Activated CD4-positive, alpha-beta T cell treated with anti-CD3 and anti-CD28 coated beads, Interleukin-2, amount 10 ng/mL, durations not matched to agents 24 days and 14 days (primary cell): Measurements from ENCODE around the gene ARL6IP5. TPM values are rescaled to one million over a fixed set of nuclear protein-coding genes. Genes with fewer than 3 reads are reported as not detected.

ENCODE experiments used
- DNase-seq: peaks from one replicate; pipeline ENCODE4 v3.0.0; 2022
- H3K27ac Mint-ChIP-seq: one replicate; pipeline ENCODE4 v1.8.0; 2022; ENCODE audit warnings: mild to moderate bottlenecking, mixed read lengths
- H3K27me3 Mint-ChIP-seq: one replicate; pipeline ENCODE4 v1.8.0; 2022; ENCODE audit warnings: mixed read lengths
- H3K36me3 Mint-ChIP-seq: one replicate; pipeline ENCODE4 v1.8.0; 2022; ENCODE audit warnings: low read depth, mild to moderate bottlenecking, mixed read lengths
- H3K4me1 Mint-ChIP-seq: one replicate; pipeline ENCODE4 v1.8.0; 2021; ENCODE audit warnings: mixed read lengths
- H3K4me3 Mint-ChIP-seq: one replicate; pipeline ENCODE4 v1.8.0; 2022; ENCODE audit warnings: mild to moderate bottlenecking, moderate library complexity, mixed read lengths
- H3K9me3 Mint-ChIP-seq: one replicate; pipeline ENCODE4 v1.8.0; 2021; ENCODE audit warnings: mixed read lengths
- intact Hi-C: fragments of 100-400 bp; cut with micrococcal nuclease; formaldehyde crosslinking; loops from one replicate; pipeline ENCODE4 v1.15.1; 2023
- total RNA-seq: library from RNA; stranded (reverse); gene quantifications from 2 replicates; pipeline ENCODE4 v1.2.3, GENCODE V29; 2022

Gene ARL6IP5
- total RNA-seq, 1 donor from 2014 or later = 122 TPM

GRCh38 chr3:69137005-69137404, 52.3 kb downstream of the ARL6IP5 start:
- intact Hi-C loops = no loop called here
- Mint-ChIP-seq H3K9me3 (no peaks in the 10 kb centered on the region), H3K27ac (no peak overlapping the region), H3K4me1 (no peaks in the 10 kb centered on the region), H3K36me3 (no peaks in the 10 kb centered on the region), H3K27me3 (peaks cover 26% of the 10 kb centered on the region), H3K4me3 (no peak overlapping the region)
- no peak for DNase-seq

- Mint-ChIP-seq H3K4me1 (no peaks in the 10 kb centered on the region), H3K9me3 (no peaks in the 10 kb centered on the region), H3K27me3 (peaks cover 28% of the 10 kb centered on the region), H3K27ac (no peak overlapping the region), H3K4me3 (no peak overlapping the region), H3K36me3 (no peaks in the 10 kb centered on the region)
- DNase-seq = no peak
- intact Hi-C loops = no loop called here
These were observed 52.7 kb downstream of the ARL6IP5 start for GRCh38 chr3:69137412-69137811.

GRCh38 chr3:69141313-69141712, 56.6 kb downstream of the ARL6IP5 start:
- no peaks in the 10 kb centered on the region for H3K9me3 Mint-ChIP-seq
- intact Hi-C loops = no loop called here
- H3K4me3 Mint-ChIP-seq = no peak overlapping the region
- no peak overlapping the region for H3K27ac Mint-ChIP-seq
- no peak for DNase-seq
- H3K4me1 Mint-ChIP-seq = no peaks in the 10 kb centered on the region
- H3K36me3 Mint-ChIP-seq = no peaks in the 10 kb centered on the region
- peaks cover 35% of the 10 kb centered on the region for H3K27me3 Mint-ChIP-seq

DNA sequence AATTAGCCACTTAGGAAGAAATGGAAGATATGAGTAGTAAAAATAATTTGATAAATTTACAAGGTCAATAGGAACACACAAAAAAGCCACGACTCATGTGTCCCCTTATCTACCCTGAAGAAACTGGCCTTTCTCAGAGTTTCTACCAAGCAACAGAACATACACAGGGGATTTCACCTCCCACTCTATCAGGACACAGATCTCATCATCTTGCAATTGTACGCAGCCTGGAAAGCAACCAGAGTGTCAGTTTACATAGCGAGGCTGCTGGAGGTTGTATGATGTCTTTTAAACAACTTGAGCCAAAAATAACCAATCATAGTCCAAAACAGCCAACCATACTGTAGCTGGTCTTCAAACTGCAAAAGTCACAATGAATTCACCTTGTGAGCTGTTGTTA, 57.4 kb downstream of the ARL6IP5 start:
- no peak overlapping the region for H3K27ac Mint-ChIP-seq
- intact Hi-C loops = no loop called here
- no peak for DNase-seq

DNA sequence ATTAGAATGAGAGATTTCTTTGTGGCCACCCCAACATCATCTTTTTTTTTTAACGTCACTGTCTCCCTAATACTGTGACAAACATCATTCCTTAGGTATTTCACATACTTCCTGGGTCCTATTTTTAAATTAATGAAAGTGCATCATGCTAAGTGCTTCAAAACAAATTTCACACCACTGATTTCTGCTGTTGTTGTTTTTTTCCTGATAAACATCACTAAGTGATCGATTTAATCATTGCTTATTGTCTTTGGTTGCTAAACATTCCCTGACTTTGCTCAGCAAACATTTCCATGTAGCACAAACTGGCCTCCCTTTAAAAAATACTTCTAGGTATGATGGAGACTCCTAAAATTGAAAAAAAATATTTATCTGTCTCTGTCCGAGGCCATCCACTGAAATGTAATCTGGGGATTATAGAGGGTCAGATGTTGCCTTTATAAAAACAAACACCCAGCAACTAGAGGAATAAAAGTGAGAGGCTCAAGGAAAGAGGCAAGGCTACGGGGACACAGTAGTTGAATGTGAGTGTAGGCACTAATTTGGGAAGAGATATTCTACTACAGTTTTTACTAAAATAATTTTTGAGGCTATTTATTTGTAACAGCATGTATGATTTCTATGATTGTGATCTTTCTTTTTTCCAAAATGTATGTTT, 58.2 kb downstream of the ARL6IP5 start:
- no peak for DNase-seq
- Mint-ChIP-seq H3K27ac (no peak overlapping the region), H3K4me1 (no peaks in the 10 kb centered on the region), H3K27me3 (peaks cover 28% of the 10 kb centered on the region), H3K36me3 (no peaks in the 10 kb centered on the region), H3K9me3 (no peaks in the 10 kb centered on the region), H3K4me3 (no peak overlapping the region)
- intact Hi-C loops = no loop called here

More for the DNA sequence above, 57.4 kb downstream of the ARL6IP5 start:
- no peaks in the 10 kb centered on the region for H3K36me3 Mint-ChIP-seq
- H3K9me3 Mint-ChIP-seq = no peaks in the 10 kb centered on the region
- H3K4me1 Mint-ChIP-seq = no peaks in the 10 kb centered on the region
- H3K27me3 Mint-ChIP-seq = peaks cover 32% of the 10 kb centered on the region
- no peak overlapping the region for H3K4me3 Mint-ChIP-seq

GRCh38 chr3:69143612-69144011, 58.9 kb downstream of the ARL6IP5 start:
- Mint-ChIP-seq H3K27me3 (peaks cover 28% of the 10 kb centered on the region), H3K36me3 (no peaks in the 10 kb centered on the region), H3K27ac (no peak overlapping the region), H3K4me1 (no peaks in the 10 kb centered on the region), H3K4me3 (no peak overlapping the region), H3K9me3 (no peaks in the 10 kb centered on the region)
- intact Hi-C loops = no loop called here
- no peak for DNase-seq

DNA sequence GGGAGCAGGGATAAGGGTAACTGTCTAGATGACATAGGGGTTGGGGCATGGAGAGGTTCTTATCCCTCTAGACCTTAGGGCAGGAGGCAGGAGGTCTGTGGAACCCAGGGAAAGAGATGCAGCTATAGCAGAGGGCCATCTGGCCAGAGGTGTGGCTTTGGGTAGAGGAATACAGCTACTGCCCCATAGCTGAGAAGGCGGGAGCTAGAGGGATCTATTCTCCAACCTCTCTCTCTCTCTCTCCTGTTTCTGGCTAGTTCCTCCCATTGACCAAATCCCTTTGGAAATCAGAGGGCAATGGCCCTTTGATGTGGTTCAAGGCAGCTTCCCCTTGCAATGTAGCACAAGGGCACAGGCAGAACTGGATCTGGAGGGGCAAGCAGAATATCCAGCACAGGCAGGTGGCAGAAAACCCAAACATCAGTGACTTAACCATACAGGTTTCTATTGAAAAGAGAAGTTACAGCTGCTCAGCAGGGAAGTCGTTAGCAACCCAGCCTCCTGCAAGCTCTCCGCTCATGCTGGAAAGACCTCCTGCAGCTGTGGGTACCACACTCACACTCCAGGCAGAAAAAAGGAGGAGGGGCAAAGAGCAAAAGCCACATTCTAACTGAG, 60.0 kb downstream of the ARL6IP5 start:
- H3K4me1 Mint-ChIP-seq = no peaks in the 10 kb centered on the region
- no peaks in the 10 kb centered on the region for H3K9me3 Mint-ChIP-seq
- no peak overlapping the region for H3K4me3 Mint-ChIP-seq
- H3K27me3 Mint-ChIP-seq = peaks cover 22% of the 10 kb centered on the region
- no peaks in the 10 kb centered on the region for H3K36me3 Mint-ChIP-seq
- intact Hi-C loops = no loop called here
- DNase-seq = no peak
- no peak overlapping the region for H3K27ac Mint-ChIP-seq

DNA sequence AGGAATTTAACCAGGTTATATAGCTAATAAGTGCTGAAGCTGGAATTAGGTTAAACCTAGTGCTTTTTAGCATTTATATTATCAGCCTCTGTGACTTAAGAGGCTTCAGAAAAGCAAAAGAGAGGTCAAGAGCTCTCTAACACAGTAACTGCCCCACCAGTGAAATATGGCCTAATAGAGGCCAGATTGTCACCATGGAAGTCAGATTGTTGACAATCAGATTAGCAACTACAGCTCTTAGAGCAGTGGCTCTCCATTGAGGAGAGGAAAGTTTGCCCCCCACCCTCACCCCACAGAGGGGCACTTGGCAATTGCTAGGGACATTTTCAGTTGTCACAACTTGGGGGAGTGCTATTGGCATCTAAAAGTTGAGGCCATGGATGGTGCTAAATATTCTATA, 61.0 kb downstream of the ARL6IP5 start:
- Mint-ChIP-seq H3K27ac (no peak overlapping the region), H3K9me3 (no peaks in the 10 kb centered on the region), H3K27me3 (peaks cover 16% of the 10 kb centered on the region), H3K36me3 (no peaks in the 10 kb centered on the region), H3K4me1 (no peaks in the 10 kb centered on the region), H3K4me3 (no peak overlapping the region)
- intact Hi-C loops = no loop called here
- no peak for DNase-seq

DNA sequence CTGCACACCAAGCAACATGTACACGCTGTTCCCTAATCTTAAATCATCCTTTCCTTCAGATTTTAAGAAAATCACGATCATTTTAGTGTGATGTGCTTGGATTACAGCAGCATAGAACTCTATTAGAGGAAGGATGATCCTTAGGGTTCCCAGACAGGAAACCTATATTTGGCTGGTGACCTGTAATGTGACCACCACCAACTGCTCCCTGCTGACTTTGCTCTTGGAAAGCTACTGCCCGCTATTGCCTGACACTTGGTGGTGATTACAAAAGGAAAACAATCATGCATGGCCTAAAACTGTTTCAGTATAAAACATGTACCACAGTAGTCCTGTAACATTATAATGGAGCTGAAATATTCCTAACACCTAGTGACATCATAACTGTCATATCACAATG, 64.8 kb downstream of the ARL6IP5 start:
- intact Hi-C loops = no loop called here

More for the DNA sequence above, 64.8 kb downstream of the ARL6IP5 start:
- DNase-seq = no peak
- no peaks in the 10 kb centered on the region for H3K4me1 Mint-ChIP-seq
- no peak overlapping the region for H3K4me3 Mint-ChIP-seq
- no peak overlapping the region for H3K27ac Mint-ChIP-seq
- H3K27me3 Mint-ChIP-seq = peaks cover 17% of the 10 kb centered on the region
- no peaks in the 10 kb centered on the region for H3K9me3 Mint-ChIP-seq
- no peaks in the 10 kb centered on the region for H3K36me3 Mint-ChIP-seq

Other genes starting within 250 kb of the ARL6IP5 start
- not detected in 2 replicates for gene TAFA4, start 152.4 kb upstream of the ARL6IP5 start, total RNA-seq
- gene EOGT, start 71.3 kb upstream of the ARL6IP5 start, total RNA-seq = 12.6 and 13.5 TPM in 2 replicates
- 35.9 and 39.0 TPM in 2 replicates for gene TMF1, start 32.6 kb upstream of the ARL6IP5 start, total RNA-seq
- 95.3 and 103 TPM in 2 replicates for gene UBA3, start 4.6 kb upstream of the ARL6IP5 start, total RNA-seq
- gene LMOD3, start 37.7 kb downstream of the ARL6IP5 start, total RNA-seq = not detected in 2 replicates